K562 (cell line): ENCODE results near the gene DGCR2. TPM values are rescaled to one million over a fixed set of nuclear protein-coding genes. Genes with fewer than 3 reads are reported as not detected.
A peak's percentile ranks its signal among the peaks of the same experiment; 100 is the strongest.

Source experiments
- ATAC-seq: fragments of 200-7000 bp; cut with Tn5 transposase; 3 replicates; pipeline ENCODE4 v1.9.1; 2020; ENCODE audit warnings: moderate library complexity
- BruUV-seq: library from RNA; stranded (reverse); fragments of 400-500 nt; replicated peaks from 2 replicates; lab custom pipeline; 2021; lab: Mats Ljungman, UMichigan
- CTCF ChIA-PET: fragments of 300-600 bp; formaldehyde crosslinking; extraction: SDS; loops from one replicate; lab custom pipeline; 2021; ENCODE audit warnings: low intra/inter-chr PET ratio; lab: Yijun Ruan, JAX
- POLR2A ChIA-PET: fragments of 300-600, 350-650 bp; sonication (Branson Sonifier 250); formaldehyde crosslinking; extraction: SDS; loops from one replicate; lab custom pipeline; 2021; ENCODE audit warnings: antibody characterized with exemption, inconsistent platforms; lab: Yijun Ruan, JAX
- DNase-seq, 4 experiments: peaks; one replicate each; pipeline versions ENCODE4 v3.0.0 to v3.0.0-alpha.2; 2011 to 2018; ENCODE audit warnings: low spot score in 3 of 4, mixed read lengths in 3 of 4; ENCODE audit errors: extremely low read depth in 1 of 4
- FAIRE-seq: peaks from 2 replicates; lab custom pipeline; 2011; peaks lifted over from hg19 to GRCh38; lab: Jason Lieb, UNC
- H2AFZ ChIP-seq: 2 replicates; pipeline ENCODE4 v1.6.0; 2011; ENCODE audit warnings: low read depth, low read length, control low read depth, inconsistent platforms
- H3K27ac ChIP-seq: fragments of 200-600 bp; 3 replicates; pipeline ENCODE4 v1.8.0; 2011; ENCODE audit warnings: low read depth, mild to moderate bottlenecking, control low read depth, inconsistent platforms, low read length, moderate library complexity, mixed read lengths; ENCODE audit errors: extremely low read depth
- H3K27me3 ChIP-seq, 2 experiments: fragments of 300-600 bp in 1 of 2; 2 replicates in 1 of 2; 3 replicates in 1 of 2; pipeline versions ENCODE4 v1.6.0 to v1.8.0; 2011; ENCODE audit warnings: inconsistent platforms in 2 of 2, low read length in 2 of 2, mild to moderate bottlenecking in 1 of 2, mixed read lengths in 1 of 2, moderate library complexity in 1 of 2; ENCODE audit not compliant: control insufficient read depth in 2 of 2, insufficient read depth in 2 of 2
- H3K36me3 ChIP-seq: fragments of 300-600 bp; 3 replicates; pipeline ENCODE4 v1.8.0; 2011; ENCODE audit warnings: mild to moderate bottlenecking, low read length, inconsistent platforms; ENCODE audit not compliant: control insufficient read depth, insufficient read depth
- H3K4me1 ChIP-seq, 2 experiments: fragments of 200-600 bp in 1 of 2; replicated peaks in 1 of 2; 2 replicates in 1 of 2; 3 replicates in 1 of 2; pipeline versions ENCODE4 v1.5.1 to v1.8.0; 2011; ENCODE audit warnings: inconsistent platforms in 2 of 2, low read length in 2 of 2, mild to moderate bottlenecking in 1 of 2, mixed read lengths in 1 of 2, moderate library complexity in 1 of 2; ENCODE audit not compliant: control insufficient read depth in 2 of 2, insufficient read depth in 2 of 2
- H3K4me2 ChIP-seq: 2 replicates; pipeline ENCODE4 v1.6.1; 2011; ENCODE audit warnings: low read length, control low read depth, inconsistent platforms, mixed read lengths; ENCODE audit not compliant: insufficient read depth
- H3K4me3 ChIP-seq: fragments of 200-600 bp; sonication (generic), shearing (Covaris generic); 2 replicates; pipeline ENCODE4 v1.5.1; 2016; ENCODE audit warnings: control low read depth, inconsistent platforms
- H3K79me2 ChIP-seq: fragments of 200-600 bp; 3 replicates; pipeline ENCODE4 v1.8.0; 2011; ENCODE audit warnings: low read length, inconsistent platforms; ENCODE audit not compliant: control insufficient read depth, insufficient read depth
- H3K9ac ChIP-seq, 2 experiments: 2 replicates each; pipeline versions ENCODE4 v1.6.0 to v1.6.1; 2011; ENCODE audit warnings: low read depth in 2 of 2, low read length in 2 of 2, control low read depth in 1 of 2, inconsistent platforms in 1 of 2, mild to moderate bottlenecking in 1 of 2, mixed read lengths in 1 of 2; ENCODE audit not compliant: insufficient read depth in 1 of 2
- H3K9me1 ChIP-seq: one replicate; pipeline ENCODE4 v1.6.0; 2011; ENCODE audit warnings: inconsistent platforms, mild to moderate bottlenecking, low read length, moderate library complexity; ENCODE audit not compliant: control insufficient read depth, insufficient read depth
- H3K9me3 ChIP-seq: replicated peaks from 2 replicates; pipeline ENCODE4 v1.5.1; 2011; ENCODE audit warnings: low read depth, low read length, inconsistent platforms; ENCODE audit not compliant: control insufficient read depth, insufficient read depth
- H4K20me1 ChIP-seq: replicated peaks from 2 replicates; pipeline ENCODE4 v1.6.1; 2011; ENCODE audit warnings: low read length, inconsistent platforms, mixed read lengths; ENCODE audit not compliant: control insufficient read depth, insufficient read depth
- NR3C1 ChIP-seq: sonication (generic); formaldehyde crosslinking; IDR thresholded peaks from 2 replicates; pipeline ENCODE4 v1.8.1; 2022; ENCODE audit warnings: missing genetic modification reagents
- POLR2G ChIP-seq: fragments of 200-400 bp; formaldehyde crosslinking; IDR thresholded peaks from 2 replicates; pipeline ENCODE4 v1.6.1; 2017; ENCODE audit warnings: low read depth, mild to moderate bottlenecking, antibody characterized with exemption, low read length, moderate library complexity
- PTTG1 ChIP-seq: fragments of 450-650 bp; IDR thresholded peaks from 2 replicates; pipeline ENCODE4 v1.6.1; 2016; ENCODE audit warnings: low read depth, mild to moderate bottlenecking, missing genetic modification characterization, missing compliant biosample characterization
- SETDB1 ChIP-seq: IDR thresholded peaks from one replicate; pipeline ENCODE4 v1.6.1; 2012; ENCODE audit warnings: low read length, control low read depth, inconsistent platforms
- TAF15 ChIP-seq: fragments of 200-400 bp; formaldehyde crosslinking; IDR thresholded peaks from 2 replicates; pipeline ENCODE4 v1.6.1; 2017; ENCODE audit warnings: mild to moderate bottlenecking, low read depth, low read length, moderate library complexity
- WGBS: fragments of 100-300 bp; shearing (Covaris generic); methylation state at CpG from one replicate; pipeline ENCODE4 v1.1.6; 2016; ENCODE audit warnings: low coverage, mixed read lengths; ENCODE audit not compliant: insufficient coverage; ENCODE audit errors: missing lambda C conversion rate; 5-methylcytosine and 5-hydroxymethylcytosine counted together
- in situ Hi-C: fragments of 300-500 bp; cut with MboI; formaldehyde crosslinking; loops from 4 replicates; pipeline ENCODE4 v1.15.0; 2018; ENCODE audit warnings: inconsistent platforms, mixed read lengths
- intact Hi-C: fragments of 100-400 bp; cut with micrococcal nuclease; formaldehyde crosslinking; loops from 2 replicates; pipeline ENCODE4 v1.14.2; 2022
- polyA plus RNA-seq, 8 experiments: library from polyadenylated mRNA; depleted of rRNA in 4 of 8; stranded (reverse) in 5 of 8; unstranded in 3 of 8; fragments of >200 nt; fragmentation: Nextera tagmentation in 2 of 8; fragmentation: Illumina TruSeq in 1 of 8; extraction: Ambion mirVana in 2 of 8; extraction: Trizol in 1 of 8; gene quantifications; 2 replicates each; pipeline versions ENCODE4 v1.2.1 to v1.2.3, GENCODE V29; 2011 to 2014; ENCODE audit warnings: inconsistent platforms in 1 of 8, missing spikeins in 1 of 8
- total RNA-seq, 7 experiments: library from RNA; depleted of rRNA in 6 of 7; stranded (reverse); fragments of >200 nt in 6 of 7; fragmentation: Illumina TruSeq in 2 of 7; extraction: Trizol in 2 of 7; gene quantifications; 2 replicates each; pipeline versions ENCODE4 v1.2.1 to v1.2.3, GENCODE V29; 2011 to 2021; ENCODE audit warnings: low replicate concordance in 1 of 7
- TF ChIP-seq, protein P1 (sequence below): fragments of 200-800 bp; sonication (Bioruptor generic); IDR thresholded peaks from 2 replicates; pipeline ENCODE4 v1.6.1; 2016; ENCODE audit warnings: missing genetic modification characterization, missing compliant biosample characterization
- TF ChIP-seq, protein P2 (sequence below): fragments of 450-650 bp; IDR thresholded peaks from 2 replicates; pipeline ENCODE4 v1.6.1; 2016; ENCODE audit warnings: antibody characterized with exemption
- TF ChIP-seq, protein P3 (sequence below), 3 experiments: fragments of 200-800 bp in 1 of 3; sonication (Bioruptor generic) in 1 of 3; sonication (generic) in 1 of 3; formaldehyde crosslinking in 1 of 3; IDR thresholded peaks; 2 replicates each; pipeline versions ENCODE4 v1.6.1 to v1.8.0; 2016 to 2022; ENCODE audit warnings: mild to moderate bottlenecking in 2 of 3, missing compliant biosample characterization in 2 of 3, missing genetic modification characterization in 2 of 3, missing genetic modification reagents in 1 of 3
- TF ChIP-seq, protein P4 (sequence below): IDR thresholded peaks from 2 replicates; pipeline ENCODE4 v1.6.1; 2014; ENCODE audit warnings: antibody characterized with exemption

DGCR2 gene
- total and polyA plus RNA-seq, 9 of the 15 experiments (the other 6 are each of a cell fraction or from before 2014, with no cell fraction given), result 0.69 to 101 (median 56.4) TPM

DNA sequence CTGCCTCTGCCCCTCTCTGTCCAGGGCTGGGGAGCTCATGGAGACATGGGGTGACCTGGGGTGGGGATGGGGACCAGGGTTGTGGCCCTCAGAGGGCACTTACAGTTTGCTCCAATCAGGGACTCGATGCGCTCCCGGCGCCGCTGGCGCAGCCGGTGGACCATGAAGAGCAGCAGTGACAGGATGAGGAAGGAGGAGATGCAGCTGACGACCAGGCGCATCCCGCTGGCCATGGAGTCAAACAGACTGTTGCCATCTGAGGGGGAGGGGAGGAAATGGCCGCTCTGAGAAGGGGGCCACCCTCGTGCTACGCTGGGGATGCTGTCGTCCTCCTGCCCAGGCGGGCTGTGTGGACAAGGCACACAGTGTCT is 80.5 kb downstream of the DGCR2 start (continued):
- TF ChIP-seq, protein P1, sequence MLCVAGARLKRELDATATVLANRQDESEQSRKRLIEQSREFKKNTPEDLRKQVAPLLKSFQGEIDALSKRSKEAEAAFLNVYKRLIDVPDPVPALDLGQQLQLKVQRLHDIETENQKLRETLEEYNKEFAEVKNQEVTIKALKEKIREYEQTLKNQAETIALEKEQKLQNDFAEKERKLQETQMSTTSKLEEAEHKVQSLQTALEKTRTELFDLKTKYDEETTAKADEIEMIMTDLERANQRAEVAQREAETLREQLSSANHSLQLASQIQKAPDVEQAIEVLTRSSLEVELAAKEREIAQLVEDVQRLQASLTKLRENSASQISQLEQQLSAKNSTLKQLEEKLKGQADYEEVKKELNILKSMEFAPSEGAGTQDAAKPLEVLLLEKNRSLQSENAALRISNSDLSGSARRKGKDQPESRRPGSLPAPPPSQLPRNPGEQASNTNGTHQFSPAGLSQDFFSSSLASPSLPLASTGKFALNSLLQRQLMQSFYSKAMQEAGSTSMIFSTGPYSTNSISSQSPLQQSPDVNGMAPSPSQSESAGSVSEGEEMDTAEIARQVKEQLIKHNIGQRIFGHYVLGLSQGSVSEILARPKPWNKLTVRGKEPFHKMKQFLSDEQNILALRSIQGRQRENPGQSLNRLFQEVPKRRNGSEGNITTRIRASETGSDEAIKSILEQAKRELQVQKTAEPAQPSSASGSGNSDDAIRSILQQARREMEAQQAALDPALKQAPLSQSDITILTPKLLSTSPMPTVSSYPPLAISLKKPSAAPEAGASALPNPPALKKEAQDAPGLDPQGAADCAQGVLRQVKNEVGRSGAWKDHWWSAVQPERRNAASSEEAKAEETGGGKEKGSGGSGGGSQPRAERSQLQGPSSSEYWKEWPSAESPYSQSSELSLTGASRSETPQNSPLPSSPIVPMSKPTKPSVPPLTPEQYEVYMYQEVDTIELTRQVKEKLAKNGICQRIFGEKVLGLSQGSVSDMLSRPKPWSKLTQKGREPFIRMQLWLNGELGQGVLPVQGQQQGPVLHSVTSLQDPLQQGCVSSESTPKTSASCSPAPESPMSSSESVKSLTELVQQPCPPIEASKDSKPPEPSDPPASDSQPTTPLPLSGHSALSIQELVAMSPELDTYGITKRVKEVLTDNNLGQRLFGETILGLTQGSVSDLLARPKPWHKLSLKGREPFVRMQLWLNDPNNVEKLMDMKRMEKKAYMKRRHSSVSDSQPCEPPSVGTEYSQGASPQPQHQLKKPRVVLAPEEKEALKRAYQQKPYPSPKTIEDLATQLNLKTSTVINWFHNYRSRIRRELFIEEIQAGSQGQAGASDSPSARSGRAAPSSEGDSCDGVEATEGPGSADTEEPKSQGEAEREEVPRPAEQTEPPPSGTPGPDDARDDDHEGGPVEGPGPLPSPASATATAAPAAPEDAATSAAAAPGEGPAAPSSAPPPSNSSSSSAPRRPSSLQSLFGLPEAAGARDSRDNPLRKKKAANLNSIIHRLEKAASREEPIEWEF, result no peak
- no peak for TF ChIP-seq PTTG1 (tag)
- TF ChIP-seq, all 486 proteins: peak for 12

DNA sequence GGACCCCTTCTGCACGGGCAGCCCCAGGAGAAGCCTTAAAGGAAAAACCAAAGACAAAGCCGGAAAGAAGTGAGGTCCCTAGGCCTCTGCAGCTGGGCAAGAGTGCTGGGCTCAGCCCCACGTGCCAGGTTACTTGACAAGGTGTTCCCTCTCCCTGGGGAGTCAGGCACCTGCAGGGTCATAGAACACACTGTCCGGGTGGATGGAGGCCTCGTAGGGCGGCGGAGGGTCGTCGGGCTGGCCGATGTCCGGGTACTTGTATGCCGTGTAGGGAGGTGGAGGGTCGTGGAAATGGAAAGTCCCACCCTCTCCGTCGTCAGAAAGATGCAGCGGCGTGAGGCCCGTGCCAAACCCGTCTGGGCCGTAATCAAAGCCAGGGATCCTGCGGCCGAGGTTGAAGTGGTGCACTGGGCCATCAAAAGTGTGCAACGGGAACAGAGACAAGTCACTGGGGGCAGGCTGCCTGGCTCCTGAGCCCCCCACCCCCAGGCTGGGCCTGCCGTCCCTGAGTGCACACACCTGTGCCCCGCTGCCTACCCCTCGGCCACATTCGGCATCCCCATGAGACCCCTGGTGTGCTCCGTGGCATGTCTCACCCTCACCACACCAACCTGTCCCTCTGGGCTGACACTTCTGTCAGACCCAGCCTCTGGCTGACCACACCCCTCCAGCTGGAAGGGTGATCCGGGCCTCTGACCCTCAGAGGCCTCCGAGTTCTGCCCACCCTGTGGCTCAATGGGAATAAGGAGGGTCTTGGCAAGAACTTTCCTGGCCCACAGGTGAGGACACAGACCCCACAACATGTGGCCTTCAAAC is 81.1 kb downstream of the DGCR2 start:
- Histone ChIP-seq H3K27me3 (no peaks in the 10 kb centered on the region), H3K9ac (peak overlapping the region in 1 of 2 experiments; percentile 5; a peak in 1 of 4 replicates), H3K4me3 (no peak overlapping the region), H4K20me1 (peaks cover 49% of the 10 kb centered on the region), H3K9me1 (peaks cover 17% of the 10 kb centered on the region), H3K27ac (no peak overlapping the region), H2AFZ (no peak overlapping the region), H3K4me2 (no peak overlapping the region), H3K79me2 (no peaks in the 10 kb centered on the region), H3K4me1 (peaks cover 0 to 26% of the 10 kb centered on the region in 2 experiments; a peak in 1 of 5 replicates), H3K9me3 (no peaks in the 10 kb centered on the region), H3K36me3 (peaks cover 75% of the 10 kb centered on the region)
- ChIA-PET CTCF (no interaction called here), POLR2A (interaction anchor here (0.6 to 1.3 kb wide), 6 partner anchors 9 to 367 kb away, joined by 3 to 4 read pairs (median 3); no protein-coding TSS in a partner anchor)
- no TSS peak for BruUV-seq
- FAIRE-seq (no peak), ATAC-seq (no peak), DNase-seq (no peak)
- in situ Hi-C loops (no loop called here), intact Hi-C loops (no loop called here)
- 90% methylated on average over 30 of the region's 30 CpGs for WGBS
- TF ChIP-seq, protein P2, sequence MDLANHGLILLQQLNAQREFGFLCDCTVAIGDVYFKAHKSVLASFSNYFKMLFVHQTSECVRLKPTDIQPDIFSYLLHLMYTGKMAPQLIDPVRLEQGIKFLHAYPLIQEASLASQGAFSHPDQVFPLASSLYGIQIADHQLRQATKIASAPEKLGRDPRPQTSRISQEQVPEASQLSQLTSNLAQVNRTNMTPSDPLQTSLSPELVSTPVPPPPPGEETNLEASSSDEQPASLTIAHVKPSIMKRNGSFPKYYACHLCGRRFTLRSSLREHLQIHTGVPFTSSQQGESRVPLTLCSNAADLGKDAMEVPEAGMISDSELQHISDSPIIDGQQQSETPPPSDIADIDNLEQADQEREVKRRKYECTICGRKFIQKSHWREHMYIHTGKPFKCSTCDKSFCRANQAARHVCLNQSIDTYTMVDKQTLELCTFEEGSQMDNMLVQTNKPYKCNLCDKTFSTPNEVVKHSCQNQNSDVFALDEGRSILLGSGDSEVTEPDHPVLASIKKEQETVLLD, result no peak
- TF ChIP-seq, protein P3, sequence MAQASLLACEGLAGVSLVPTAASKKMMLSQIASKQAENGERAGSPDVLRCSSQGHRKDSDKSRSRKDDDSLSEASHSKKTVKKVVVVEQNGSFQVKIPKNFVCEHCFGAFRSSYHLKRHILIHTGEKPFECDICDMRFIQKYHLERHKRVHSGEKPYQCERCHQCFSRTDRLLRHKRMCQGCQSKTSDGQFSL (CRISPR knock-in tag; IDR thresholded peaks at IDR 0.05), result 0 out of 2 replicates have a peak, but pooled peaks have one; percentile 27
- TF ChIP-seq, protein P3 (tag; IDR thresholded peaks at IDR 0.05), result no peak
- TF ChIP-seq TAF15, result no peak
- TF ChIP-seq, protein P4, sequence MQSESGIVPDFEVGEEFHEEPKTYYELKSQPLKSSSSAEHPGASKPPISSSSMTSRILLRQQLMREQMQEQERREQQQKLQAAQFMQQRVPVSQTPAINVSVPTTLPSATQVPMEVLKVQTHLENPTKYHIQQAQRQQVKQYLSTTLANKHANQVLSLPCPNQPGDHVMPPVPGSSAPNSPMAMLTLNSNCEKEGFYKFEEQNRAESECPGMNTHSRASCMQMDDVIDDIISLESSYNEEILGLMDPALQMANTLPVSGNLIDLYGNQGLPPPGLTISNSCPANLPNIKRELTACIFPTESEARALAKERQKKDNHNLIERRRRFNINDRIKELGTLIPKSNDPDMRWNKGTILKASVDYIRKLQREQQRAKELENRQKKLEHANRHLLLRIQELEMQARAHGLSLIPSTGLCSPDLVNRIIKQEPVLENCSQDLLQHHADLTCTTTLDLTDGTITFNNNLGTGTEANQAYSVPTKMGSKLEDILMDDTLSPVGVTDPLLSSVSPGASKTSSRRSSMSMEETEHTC, result no peak
- TF ChIP-seq POLR2G, result no peak; the same call in 1 of the 2 replicates
- peak; percentile 19 for TF ChIP-seq SETDB1
- peak; percentile 74; the same call in 1 of the 2 replicates for TF ChIP-seq NR3C1 (CRISPR knock-in tag)
